HepG2 (cell line): ENCODE measurements around the gene FKBP1A. TPM values are rescaled to one million over a fixed set of nuclear protein-coding genes. Genes with fewer than 3 reads are reported as not detected.

Experiments used
- HOXA3 ChIP-seq: sonication (generic); formaldehyde crosslinking; IDR thresholded peaks from 2 replicates; pipeline ENCODE4 v1.5.0; 2020; ENCODE audit warnings: missing genetic modification reagents
- KDM5B ChIP-seq: sonication (generic); formaldehyde crosslinking; IDR thresholded peaks from 2 replicates; pipeline ENCODE4 v1.4.0; 2020; ENCODE audit warnings: missing genetic modification reagents, mild to moderate bottlenecking, borderline replicate concordance
- KMT2A ChIP-seq: sonication (generic); formaldehyde crosslinking; IDR thresholded peaks from 2 replicates; pipeline ENCODE4 v1.4.0; 2020; ENCODE audit warnings: missing genetic modification reagents
- YEATS2 ChIP-seq: sonication (generic); formaldehyde crosslinking; IDR thresholded peaks from 2 replicates; pipeline ENCODE4 v1.4.0; 2020; ENCODE audit warnings: missing genetic modification reagents, borderline replicate concordance
- ZFP90 ChIP-seq: sonication (generic); formaldehyde crosslinking; IDR thresholded peaks from 2 replicates; pipeline ENCODE4 v1.8.0; 2022; ENCODE audit warnings: missing genetic modification reagents, mild to moderate bottlenecking, inconsistent platforms, borderline replicate concordance
- ZNF235 ChIP-seq: sonication (generic); formaldehyde crosslinking; IDR thresholded peaks from 2 replicates; pipeline ENCODE4 v1.8.1; 2023; ENCODE audit warnings: mild to moderate bottlenecking, missing genetic modification reagents, borderline replicate concordance
- ZNF296 ChIP-seq: sonication (generic); formaldehyde crosslinking; conservative IDR thresholded peaks from 2 replicates; pipeline ENCODE4 v1.5.0; 2020; ENCODE audit warnings: mild to moderate bottlenecking, missing genetic modification reagents
- ZNF367 ChIP-seq: sonication (generic); formaldehyde crosslinking; IDR thresholded peaks from 2 replicates; pipeline ENCODE4 v1.4.0; 2020; ENCODE audit warnings: missing genetic modification reagents, borderline replicate concordance
- ZNF501 ChIP-seq: sonication (generic); formaldehyde crosslinking; IDR thresholded peaks from 2 replicates; pipeline ENCODE4 v1.5.1; 2020; ENCODE audit warnings: mild to moderate bottlenecking, moderate library complexity, missing genetic modification reagents
- ZNF615 ChIP-seq: sonication (generic); formaldehyde crosslinking; IDR thresholded peaks from 2 replicates; pipeline ENCODE4 v1.5.0; 2020; ENCODE audit warnings: mild to moderate bottlenecking, missing genetic modification reagents, borderline replicate concordance
- ZNF746 ChIP-seq: sonication (generic); formaldehyde crosslinking; IDR thresholded peaks from 2 replicates; pipeline ENCODE4 v1.8.0; 2022; ENCODE audit warnings: mild to moderate bottlenecking, missing genetic modification reagents
- ZNF841 ChIP-seq: sonication (generic); formaldehyde crosslinking; IDR thresholded peaks from 2 replicates; pipeline ENCODE4 v1.8.1; 2023; ENCODE audit warnings: missing genetic modification reagents, borderline replicate concordance
- polyA plus RNA-seq, 8 experiments: library from polyadenylated mRNA; depleted of rRNA in 3 of 8; stranded (reverse) in 7 of 8; unstranded in 1 of 8; fragments of >200 nt; fragmentation: Illumina TruSeq in 4 of 8; extraction: Trizol in 4 of 8; gene quantifications; 2 replicates each; pipeline versions ENCODE4 v1.2.1 to v1.2.3, GENCODE V29; 2011 to 2016; ENCODE audit warnings: low read depth in 4 of 8, missing spikeins in 1 of 8, mixed read lengths in 1 of 8; ENCODE audit not compliant: insufficient read depth in 1 of 8
- total RNA-seq, 5 experiments: library from RNA; depleted of rRNA; stranded (reverse); fragments of >200 nt; fragmentation: Illumina TruSeq; extraction: Trizol; gene quantifications; 2 replicates each; pipeline ENCODE4 v1.2.3, GENCODE V29; 2016; ENCODE audit warnings: low read depth in 1 of 5
- TF ChIP-seq, protein P1 (sequence below): sonication (generic); formaldehyde crosslinking; IDR thresholded peaks from 2 replicates; pipeline ENCODE4 v1.4.0; 2020; ENCODE audit warnings: missing genetic modification reagents, borderline replicate concordance
- TF ChIP-seq, protein P2 (sequence below): sonication (generic); formaldehyde crosslinking; IDR thresholded peaks from 2 replicates; pipeline ENCODE4 v1.4.0; 2020; ENCODE audit warnings: mild to moderate bottlenecking, missing genetic modification reagents
- TF ChIP-seq, protein P3 (sequence below): sonication (generic); formaldehyde crosslinking; IDR thresholded peaks from 2 replicates; pipeline ENCODE4 v1.5.0; 2020; ENCODE audit warnings: missing genetic modification reagents

Gene FKBP1A
- total and polyA plus RNA-seq, 2 of the 13 experiments (the other 11 are each of a cell fraction or from before 2014, with no cell fraction given), result 119 to 468 TPM

DNA sequence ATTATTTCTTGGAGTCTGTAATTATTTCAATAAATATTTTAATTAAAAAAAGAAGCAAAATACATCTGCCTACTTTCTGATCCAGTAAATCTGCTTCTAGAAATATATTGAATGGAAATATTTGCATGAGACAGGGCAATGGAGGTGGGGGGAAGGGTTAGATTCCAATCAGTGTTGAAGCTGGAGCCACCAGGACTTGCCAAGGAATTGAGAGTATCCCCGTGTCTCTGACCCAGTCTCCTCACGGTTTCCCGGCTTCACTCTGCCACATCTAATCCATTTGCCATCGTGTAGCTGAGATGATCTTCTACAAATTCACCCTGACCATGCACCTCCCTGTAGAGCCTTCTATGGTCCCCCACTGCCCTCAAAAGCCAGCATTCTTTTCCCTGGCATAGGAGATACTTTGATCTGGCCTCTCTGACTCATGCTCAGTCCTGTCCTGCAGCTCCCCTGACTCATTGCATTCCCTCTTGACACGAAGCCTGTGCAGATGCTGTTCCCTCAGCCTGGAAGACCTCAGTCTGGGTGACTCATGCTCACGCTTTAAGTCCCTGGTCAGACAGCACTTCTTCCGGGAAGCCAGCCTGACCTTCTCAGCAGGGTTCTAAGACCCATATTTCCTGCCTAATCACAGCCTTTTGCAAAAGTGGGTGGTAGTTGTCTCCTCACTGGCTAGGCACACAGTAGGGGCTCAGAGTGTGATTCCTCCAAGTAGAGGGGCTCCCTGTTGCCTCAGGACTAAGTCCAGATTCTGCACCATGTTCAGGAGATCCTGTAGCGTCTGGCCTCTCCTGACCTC, 23.0 kb upstream of the FKBP1A start (continued):
- TF ChIP-seq, protein P1, sequence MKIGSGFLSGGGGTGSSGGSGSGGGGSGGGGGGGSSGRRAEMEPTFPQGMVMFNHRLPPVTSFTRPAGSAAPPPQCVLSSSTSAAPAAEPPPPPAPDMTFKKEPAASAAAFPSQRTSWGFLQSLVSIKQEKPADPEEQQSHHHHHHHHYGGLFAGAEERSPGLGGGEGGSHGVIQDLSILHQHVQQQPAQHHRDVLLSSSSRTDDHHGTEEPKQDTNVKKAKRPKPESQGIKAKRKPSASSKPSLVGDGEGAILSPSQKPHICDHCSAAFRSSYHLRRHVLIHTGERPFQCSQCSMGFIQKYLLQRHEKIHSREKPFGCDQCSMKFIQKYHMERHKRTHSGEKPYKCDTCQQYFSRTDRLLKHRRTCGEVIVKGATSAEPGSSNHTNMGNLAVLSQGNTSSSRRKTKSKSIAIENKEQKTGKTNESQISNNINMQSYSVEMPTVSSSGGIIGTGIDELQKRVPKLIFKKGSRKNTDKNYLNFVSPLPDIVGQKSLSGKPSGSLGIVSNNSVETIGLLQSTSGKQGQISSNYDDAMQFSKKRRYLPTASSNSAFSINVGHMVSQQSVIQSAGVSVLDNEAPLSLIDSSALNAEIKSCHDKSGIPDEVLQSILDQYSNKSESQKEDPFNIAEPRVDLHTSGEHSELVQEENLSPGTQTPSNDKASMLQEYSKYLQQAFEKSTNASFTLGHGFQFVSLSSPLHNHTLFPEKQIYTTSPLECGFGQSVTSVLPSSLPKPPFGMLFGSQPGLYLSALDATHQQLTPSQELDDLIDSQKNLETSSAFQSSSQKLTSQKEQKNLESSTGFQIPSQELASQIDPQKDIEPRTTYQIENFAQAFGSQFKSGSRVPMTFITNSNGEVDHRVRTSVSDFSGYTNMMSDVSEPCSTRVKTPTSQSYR, result no peak
- TF ChIP-seq ZFP90 (CRISPR knock-in tag) (no peak), ZNF615 (CRISPR knock-in tag) (no peak), HOXA3 (CRISPR knock-in tag) (no peak; the same call in 1 of the 2 replicates), KDM5B (peak; percentile 65; the same call in 1 of the 2 replicates), ZNF746 (CRISPR knock-in tag) (no peak), ZNF501 (CRISPR knock-in tag) (peak; percentile 68; the same call in 1 of the 2 replicates), ZNF296 (CRISPR knock-in tag) (no peak), YEATS2 (CRISPR knock-in tag) (peak; percentile 92), ZNF367 (CRISPR knock-in tag) (no peak), ZNF841 (CRISPR knock-in tag) (no peak), KMT2A (CRISPR knock-in tag) (no peak), ZNF235 (CRISPR knock-in tag) (no peak)
- TF ChIP-seq, protein P2, sequence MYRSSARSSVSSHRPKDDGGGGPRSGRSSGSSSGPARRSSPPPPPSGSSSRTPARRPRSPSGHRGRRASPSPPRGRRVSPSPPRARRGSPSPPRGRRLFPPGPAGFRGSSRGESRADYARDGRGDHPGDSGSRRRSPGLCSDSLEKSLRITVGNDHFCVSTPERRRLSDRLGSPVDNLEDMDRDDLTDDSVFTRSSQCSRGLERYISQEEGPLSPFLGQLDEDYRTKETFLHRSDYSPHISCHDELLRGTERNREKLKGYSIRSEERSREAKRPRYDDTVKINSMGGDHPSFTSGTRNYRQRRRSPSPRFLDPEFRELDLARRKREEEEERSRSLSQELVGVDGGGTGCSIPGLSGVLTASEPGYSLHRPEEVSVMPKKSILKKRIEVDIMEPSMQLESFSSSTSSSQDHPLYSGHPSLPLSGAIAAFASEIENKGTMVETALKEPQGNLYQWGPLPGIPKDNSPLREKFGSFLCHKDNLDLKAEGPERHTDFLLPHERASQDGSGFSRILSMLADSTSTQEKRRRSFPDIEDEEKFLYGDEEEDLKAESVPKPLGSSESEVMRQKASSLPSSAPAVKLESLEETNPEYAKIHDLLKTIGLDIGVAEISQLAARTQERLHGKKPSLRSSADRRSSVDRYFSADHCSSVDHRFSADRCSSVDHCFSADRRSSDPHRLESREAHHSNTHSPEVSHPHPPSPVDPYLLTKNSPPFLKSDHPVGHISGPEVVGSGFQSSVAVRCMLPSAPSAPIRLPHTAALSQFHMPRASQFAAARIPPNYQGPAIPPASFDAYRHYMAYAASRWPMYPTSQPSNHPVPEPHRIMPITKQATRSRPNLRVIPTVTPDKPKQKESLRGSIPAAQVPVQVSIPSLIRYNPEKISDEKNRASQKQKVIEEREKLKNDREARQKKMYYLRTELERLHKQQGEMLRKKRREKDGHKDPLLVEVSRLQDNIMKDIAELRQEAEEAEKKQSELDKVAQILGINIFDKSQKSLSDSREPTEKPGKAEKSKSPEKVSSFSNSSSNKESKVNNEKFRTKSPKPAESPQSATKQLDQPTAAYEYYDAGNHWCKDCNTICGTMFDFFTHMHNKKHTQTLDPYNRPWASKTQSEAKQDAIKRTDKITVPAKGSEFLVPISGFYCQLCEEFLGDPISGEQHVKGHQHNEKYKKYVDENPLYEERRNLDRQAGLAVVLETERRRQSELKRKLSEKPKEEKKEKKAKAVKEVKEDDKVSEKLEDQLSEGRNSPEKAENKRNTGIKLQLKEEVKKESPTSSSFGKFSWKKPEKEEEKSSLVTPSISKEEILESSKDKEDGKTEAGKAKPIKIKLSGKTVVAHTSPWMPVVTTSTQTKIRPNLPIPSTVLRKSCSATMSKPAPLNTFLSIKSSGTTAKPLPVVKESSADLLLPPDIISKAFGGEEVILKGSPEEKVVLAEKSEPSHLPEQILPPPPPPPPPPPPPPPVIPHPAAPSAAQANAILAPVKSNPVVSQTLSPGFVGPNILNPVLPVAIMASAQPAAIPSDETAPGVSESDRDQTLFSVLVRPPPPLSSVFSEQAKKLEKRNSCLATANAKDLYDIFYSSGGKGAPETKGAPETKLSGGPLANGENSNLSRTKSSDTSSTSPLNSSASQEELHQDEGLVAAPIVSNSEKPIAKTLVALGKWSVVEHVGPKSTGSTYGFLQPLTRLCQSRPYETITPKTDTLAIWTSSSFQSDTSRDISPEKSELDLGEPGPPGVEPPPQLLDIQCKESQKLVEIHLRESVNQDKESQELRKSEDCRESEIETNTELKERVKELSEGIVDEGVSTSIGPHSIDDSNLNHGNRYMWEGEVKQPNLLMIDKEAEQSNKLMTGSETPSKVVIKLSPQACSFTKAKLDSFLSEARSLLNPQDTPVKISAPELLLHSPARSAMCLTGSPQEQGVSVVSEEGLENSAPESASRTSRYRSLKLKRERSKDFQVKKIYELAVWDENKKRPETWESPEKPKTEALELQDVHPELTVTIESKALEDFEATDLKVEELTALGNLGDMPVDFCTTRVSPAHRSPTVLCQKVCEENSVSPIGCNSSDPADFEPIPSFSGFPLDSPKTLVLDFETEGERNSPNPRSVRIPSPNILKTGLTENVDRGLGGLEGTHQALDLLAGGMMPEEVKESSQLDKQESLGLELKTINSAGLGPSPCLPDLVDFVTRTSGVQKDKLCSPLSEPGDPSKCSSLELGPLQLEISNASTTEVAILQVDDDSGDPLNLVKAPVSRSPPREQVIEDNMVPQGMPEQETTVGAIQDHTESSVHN, result 0 out of 2 replicates have a peak, but pooled peaks have one; percentile 61
- TF ChIP-seq, protein P3, sequence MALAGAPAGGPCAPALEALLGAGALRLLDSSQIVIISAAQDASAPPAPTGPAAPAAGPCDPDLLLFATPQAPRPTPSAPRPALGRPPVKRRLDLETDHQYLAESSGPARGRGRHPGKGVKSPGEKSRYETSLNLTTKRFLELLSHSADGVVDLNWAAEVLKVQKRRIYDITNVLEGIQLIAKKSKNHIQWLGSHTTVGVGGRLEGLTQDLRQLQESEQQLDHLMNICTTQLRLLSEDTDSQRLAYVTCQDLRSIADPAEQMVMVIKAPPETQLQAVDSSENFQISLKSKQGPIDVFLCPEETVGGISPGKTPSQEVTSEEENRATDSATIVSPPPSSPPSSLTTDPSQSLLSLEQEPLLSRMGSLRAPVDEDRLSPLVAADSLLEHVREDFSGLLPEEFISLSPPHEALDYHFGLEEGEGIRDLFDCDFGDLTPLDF (CRISPR knock-in tag), result no peak
